Endodermal cell (in vitro differentiated cells): ENCODE results near the gene HOATZ. TPM values are rescaled to one million over a fixed set of nuclear protein-coding genes. Genes with fewer than 3 reads are reported as not detected.

ENCODE experiments used
- DNase-seq: peaks from one replicate; pipeline ENCODE4 v3.0.0-alpha.2; 2017
- H3K27ac ChIP-seq: 2 replicates; pipeline ENCODE4 v1.5.1; 2013; ENCODE audit warnings: mild to moderate bottlenecking, low read depth, low read length, moderate library complexity
- H3K27me3 ChIP-seq: 2 replicates; pipeline ENCODE4 v1.6.1; 2013; ENCODE audit warnings: mild to moderate bottlenecking, low read length, moderate library complexity; ENCODE audit not compliant: insufficient read depth, control insufficient read depth, poor library complexity, severe bottlenecking
- H3K36me3 ChIP-seq: 2 replicates; pipeline ENCODE4 v1.7.0; 2013; ENCODE audit warnings: mild to moderate bottlenecking, low read length, moderate library complexity; ENCODE audit not compliant: control insufficient read depth, insufficient read depth
- H3K4me1 ChIP-seq: one replicate; pipeline ENCODE4 v1.7.0; 2013; ENCODE audit warnings: low read length; ENCODE audit not compliant: control insufficient read depth, insufficient read depth
- H3K4me3 ChIP-seq: 2 replicates; pipeline ENCODE4 v1.5.1; 2013; ENCODE audit warnings: mild to moderate bottlenecking, low read length, moderate library complexity
- H3K9ac ChIP-seq: 2 replicates; pipeline ENCODE4 v1.6.1; 2013; ENCODE audit warnings: mild to moderate bottlenecking, low read length, moderate library complexity; ENCODE audit not compliant: poor library complexity, severe bottlenecking; ENCODE audit errors: extremely low read depth
- H3K9me3 ChIP-seq: 2 replicates; pipeline ENCODE4 v1.6.1; 2013; ENCODE audit warnings: mild to moderate bottlenecking, low read length, moderate library complexity; ENCODE audit not compliant: control insufficient read depth
- H3K27ac Mint-ChIP-seq: 2 replicates; pipeline ENCODE4 v1.8.0; 2020; ENCODE audit warnings: mixed read lengths
- H3K27me3 Mint-ChIP-seq: 2 replicates; pipeline ENCODE4 v1.8.0; 2021; ENCODE audit warnings: mild to moderate bottlenecking, mixed read lengths; ENCODE audit not compliant: insufficient read depth
- H3K36me3 Mint-ChIP-seq: 2 replicates; pipeline ENCODE4 v1.8.0; 2020; ENCODE audit warnings: low read depth, mixed read lengths
- H3K4me1 Mint-ChIP-seq: 2 replicates; pipeline ENCODE4 v1.8.0; 2020; ENCODE audit warnings: mixed read lengths
- H3K4me3 Mint-ChIP-seq: 2 replicates; pipeline ENCODE4 v1.8.0; 2020; ENCODE audit warnings: mild to moderate bottlenecking, moderate library complexity, mixed read lengths
- H3K9me3 Mint-ChIP-seq: 2 replicates; pipeline ENCODE4 v1.8.0; 2020; ENCODE audit warnings: mild to moderate bottlenecking, mixed read lengths
- WGBS, 2 experiments: methylation state at CpG; one replicate each; pipeline versions ENCODE4 v1.1.5 to v1.1.7; 2013; ENCODE audit warnings: missing lambda C conversion rate in 2 of 2, mixed read lengths in 1 of 2; ENCODE audit not compliant: insufficient coverage in 1 of 2, insufficient read length in 1 of 2; 5-methylcytosine and 5-hydroxymethylcytosine counted together
- total RNA-seq, 2 donors: library from RNA; stranded (reverse); fragmentation: NEBNext Ultra II Directional in 1 of 2; extraction: Animal tissue kit (Norgen Biotek cat#: 25700) in 1 of 2; gene quantifications; 2 replicates in 1 of 2; 3 replicates in 1 of 2; pipeline ENCODE4 v1.2.1, GENCODE V29; 2021
- TF ChIP-seq, protein P1 (sequence below): fragments of 200-600 bp; sonication (generic); conservative IDR thresholded peaks from 2 replicates; pipeline ENCODE4 v1.5.0; 2021; ENCODE audit warnings: antibody characterized with exemption, mild to moderate bottlenecking

Gene HOATZ
- total RNA-seq, 2 donors from 2014 or later: 0.89 TPM; not detected in 1

GRCh38 chr11:111570796-111571195 is 56.2 kb downstream of the HOATZ start:
- no peaks in the 10 kb centered on the region for H3K36me3 ChIP-seq
- H3K9ac ChIP-seq: no peak overlapping the region
- H3K9me3 ChIP-seq: no peaks in the 10 kb centered on the region
- TF ChIP-seq, protein P1, sequence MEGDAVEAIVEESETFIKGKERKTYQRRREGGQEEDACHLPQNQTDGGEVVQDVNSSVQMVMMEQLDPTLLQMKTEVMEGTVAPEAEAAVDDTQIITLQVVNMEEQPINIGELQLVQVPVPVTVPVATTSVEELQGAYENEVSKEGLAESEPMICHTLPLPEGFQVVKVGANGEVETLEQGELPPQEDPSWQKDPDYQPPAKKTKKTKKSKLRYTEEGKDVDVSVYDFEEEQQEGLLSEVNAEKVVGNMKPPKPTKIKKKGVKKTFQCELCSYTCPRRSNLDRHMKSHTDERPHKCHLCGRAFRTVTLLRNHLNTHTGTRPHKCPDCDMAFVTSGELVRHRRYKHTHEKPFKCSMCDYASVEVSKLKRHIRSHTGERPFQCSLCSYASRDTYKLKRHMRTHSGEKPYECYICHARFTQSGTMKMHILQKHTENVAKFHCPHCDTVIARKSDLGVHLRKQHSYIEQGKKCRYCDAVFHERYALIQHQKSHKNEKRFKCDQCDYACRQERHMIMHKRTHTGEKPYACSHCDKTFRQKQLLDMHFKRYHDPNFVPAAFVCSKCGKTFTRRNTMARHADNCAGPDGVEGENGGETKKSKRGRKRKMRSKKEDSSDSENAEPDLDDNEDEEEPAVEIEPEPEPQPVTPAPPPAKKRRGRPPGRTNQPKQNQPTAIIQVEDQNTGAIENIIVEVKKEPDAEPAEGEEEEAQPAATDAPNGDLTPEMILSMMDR: no peak
- Mint-ChIP-seq H3K27me3 (no peaks in the 10 kb centered on the region), H3K4me1 (peaks cover 6% of the 10 kb centered on the region), H3K4me3 (no peak overlapping the region), H3K9me3 (no peaks in the 10 kb centered on the region), H3K36me3 (no peaks in the 10 kb centered on the region), H3K27ac (no peak overlapping the region)
- WGBS, 2 experiments: 87 to 100% methylated on average over 2 to 6 of the region's 6 CpGs
- H3K4me3 ChIP-seq: no peak overlapping the region
- H3K27me3 ChIP-seq: no peaks in the 10 kb centered on the region
- H3K27ac ChIP-seq: no peak overlapping the region
- DNase-seq: no peak
- no peaks in the 10 kb centered on the region for H3K4me1 ChIP-seq

GRCh38 chr11:111571829-111572501 is 57.4 kb downstream of the HOATZ start:
- no peak overlapping the region for H3K27ac ChIP-seq
- Mint-ChIP-seq H3K36me3 (no peaks in the 10 kb centered on the region), H3K4me3 (no peak overlapping the region)

DNA sequence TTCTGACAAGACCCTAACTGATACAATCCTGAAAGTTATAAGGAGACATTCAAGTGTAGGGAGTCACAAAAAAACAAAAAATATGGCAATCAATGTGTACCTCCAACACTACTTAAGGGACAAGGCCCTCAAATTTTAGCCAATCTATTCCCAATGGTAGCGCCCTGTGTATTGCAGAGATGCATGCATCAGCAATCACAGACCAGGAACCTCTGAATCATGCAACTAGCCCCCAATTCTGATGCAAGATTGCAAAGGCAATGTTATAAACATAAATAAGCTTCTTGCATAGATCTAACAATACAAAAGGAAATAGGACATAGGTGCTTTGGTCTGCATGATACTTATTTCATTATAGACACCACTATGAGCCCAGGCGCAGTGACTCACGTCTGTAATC is 58.0 kb downstream of the HOATZ start:
- Histone ChIP-seq H3K27ac (no peak overlapping the region), H3K27me3 (no peaks in the 10 kb centered on the region), H3K9ac (no peak overlapping the region), H3K36me3 (no peaks in the 10 kb centered on the region), H3K4me1 (no peaks in the 10 kb centered on the region), H3K4me3 (no peak overlapping the region), H3K9me3 (no peaks in the 10 kb centered on the region)
- Mint-ChIP-seq H3K27ac (no peak overlapping the region), H3K27me3 (no peaks in the 10 kb centered on the region), H3K36me3 (no peaks in the 10 kb centered on the region), H3K4me3 (no peak overlapping the region), H3K4me1 (peaks cover 6% of the 10 kb centered on the region), H3K9me3 (peaks cover under 1% of the 10 kb centered on the region)
- TF ChIP-seq, protein P1: no peak
- 93 to 95% methylated on average over 2 to 3 of the region's 3 CpGs for WGBS, 2 experiments
- no peak for DNase-seq

More at GRCh38 chr11:111571829-111572501, 57.4 kb downstream of the HOATZ start:
- DNase-seq: no peak
- H3K4me3 ChIP-seq: no peak overlapping the region
- Mint-ChIP-seq H3K27me3 (no peaks in the 10 kb centered on the region), H3K27ac (no peak overlapping the region), H3K9me3 (no peaks in the 10 kb centered on the region), H3K4me1 (peaks cover 6% of the 10 kb centered on the region)
- no peaks in the 10 kb centered on the region for H3K27me3 ChIP-seq
- no peaks in the 10 kb centered on the region for H3K9me3 ChIP-seq
- H3K9ac ChIP-seq: no peak overlapping the region
- H3K36me3 ChIP-seq: no peaks in the 10 kb centered on the region
- TF ChIP-seq, protein P1: no peak
- 86 to 94% methylated on average over 3 to 6 of the region's 6 CpGs for WGBS, 2 experiments
- H3K4me1 ChIP-seq: no peaks in the 10 kb centered on the region
